OCI-LY7 (cell line): ENCODE measurements around the gene CST2. TPM values are rescaled to one million over a fixed set of nuclear protein-coding genes. Genes with fewer than 3 reads are reported as not detected.
A peak's percentile ranks its signal among the peaks of the same experiment; 100 is the strongest.
"Not testable (repeated sequence)": the region's sequence is repeated elsewhere in the genome, so short reads cannot be mapped to it uniquely, and the experiment has no call there.

Experiments used
- BruUV-seq: library from RNA; stranded (reverse); fragments of 400-500 nt; replicated peaks from 2 replicates; lab custom pipeline; 2021; lab: Mats Ljungman, UMichigan
- CTCF ChIA-PET: fragments of 300-600 bp; sonication (Branson Sonifier 250); formaldehyde crosslinking; loops from one replicate; lab custom pipeline; 2022; ENCODE audit warnings: antibody characterized with exemption; ENCODE audit not compliant: unreplicated experiment; lab: Charles Lee
- POLR2A ChIA-PET: fragments of 300-600 bp; sonication (Branson Sonifier 250); formaldehyde crosslinking; loops from one replicate; lab custom pipeline; 2022; ENCODE audit warnings: antibody characterized with exemption; lab: Charles Lee
- DNase-seq: peaks from one replicate; pipeline ENCODE4 v3.0.0-alpha.2; 2015; ENCODE audit warnings: low spot score
- H2AFZ ChIP-seq: fragments of 200-600 bp; sonication (generic), shearing (Covaris generic); 2 replicates; pipeline ENCODE4 v1.6.1; 2014; ENCODE audit warnings: mild to moderate bottlenecking, antibody characterized with exemption, low read length, moderate library complexity
- H3K27ac ChIP-seq: fragments of 200-600 bp; sonication (generic); 2 replicates; pipeline ENCODE4 v1.5.1; 2014; ENCODE audit warnings: mixed run types, low read depth, mild to moderate bottlenecking, moderate library complexity, low read length, inconsistent platforms; ENCODE audit not compliant: poor library complexity, severe bottlenecking
- H3K36me3 ChIP-seq: fragments of 200-600 bp; sonication (generic); 2 replicates; pipeline ENCODE4 v1.6.1; 2014; ENCODE audit warnings: mild to moderate bottlenecking, antibody characterized with exemption, low read length, moderate library complexity, mixed read lengths; ENCODE audit not compliant: insufficient read depth
- H3K4me1 ChIP-seq: fragments of 200-600 bp; sonication (generic); 2 replicates; pipeline ENCODE4 v1.5.1; 2014; ENCODE audit warnings: mild to moderate bottlenecking, low read length; ENCODE audit not compliant: insufficient read depth, poor library complexity, severe bottlenecking
- H3K4me2 ChIP-seq: fragments of 200-600 bp; sonication (generic); 2 replicates; pipeline ENCODE4 v1.6.1; 2014; ENCODE audit warnings: mild to moderate bottlenecking, low read length
- H3K4me3 ChIP-seq: fragments of 200-600 bp; sonication (generic); 2 replicates; pipeline ENCODE4 v1.5.1; 2014; ENCODE audit warnings: mild to moderate bottlenecking, low read depth, low read length; ENCODE audit not compliant: poor library complexity, severe bottlenecking
- H3K79me2 ChIP-seq: fragments of 200-600 bp; sonication (generic); 2 replicates; pipeline ENCODE4 v1.6.1; 2016; ENCODE audit warnings: low read depth, mild to moderate bottlenecking, low read length, moderate library complexity, mixed read lengths; ENCODE audit not compliant: insufficient read depth
- H3K9me2 ChIP-seq: fragments of 200-600 bp; sonication (generic); 2 replicates; pipeline ENCODE4 v1.6.1; 2016; ENCODE audit warnings: mild to moderate bottlenecking, low read length, mixed read lengths; ENCODE audit not compliant: insufficient read depth
- H3K9me3 ChIP-seq: fragments of 200-600 bp; sonication (generic); 2 replicates; pipeline ENCODE4 v1.6.1; 2014; ENCODE audit warnings: mild to moderate bottlenecking, mixed run types, low read length, mixed read lengths
- H4K20me1 ChIP-seq: fragments of 200-600 bp; sonication (generic); 2 replicates; pipeline ENCODE4 v1.6.1; 2014; ENCODE audit warnings: mild to moderate bottlenecking, antibody characterized with exemption, low read length, moderate library complexity, mixed read lengths; ENCODE audit not compliant: insufficient read depth
- EZH2phosphoT487 ChIP-seq: fragments of 200-600 bp; sonication (generic); IDR thresholded peaks from 2 replicates; pipeline ENCODE4 v1.6.1; 2018; ENCODE audit warnings: low read depth, borderline replicate concordance, mild to moderate bottlenecking, mixed run types, antibody characterized with exemption, low read length, moderate library complexity, mixed read lengths
- intact Hi-C: fragments of 100-400 bp; cut with micrococcal nuclease; formaldehyde crosslinking; loops from one replicate; pipeline ENCODE4 v1.10.0; 2022; ENCODE audit not compliant: unreplicated experiment
- total RNA-seq, 2 experiments: library from RNA; depleted of rRNA in 1 of 2; stranded (reverse); fragments of >200 nt in 1 of 2; shearing (Covaris generic) in 1 of 2; gene quantifications; 2 replicates each; pipeline ENCODE4 v1.2.3, GENCODE V29; 2014 to 2022
- TF ChIP-seq, protein P1 (sequence below): fragments of 200-600 bp; sonication (generic); conservative IDR thresholded peaks from 2 replicates; pipeline ENCODE4 v1.5.1; 2014; ENCODE audit warnings: mild to moderate bottlenecking, antibody characterized with exemption, low read length, moderate library complexity, mixed read lengths

CST2 gene
- total RNA-seq, 2 experiments from 2014 or later, result not detected

DNA sequence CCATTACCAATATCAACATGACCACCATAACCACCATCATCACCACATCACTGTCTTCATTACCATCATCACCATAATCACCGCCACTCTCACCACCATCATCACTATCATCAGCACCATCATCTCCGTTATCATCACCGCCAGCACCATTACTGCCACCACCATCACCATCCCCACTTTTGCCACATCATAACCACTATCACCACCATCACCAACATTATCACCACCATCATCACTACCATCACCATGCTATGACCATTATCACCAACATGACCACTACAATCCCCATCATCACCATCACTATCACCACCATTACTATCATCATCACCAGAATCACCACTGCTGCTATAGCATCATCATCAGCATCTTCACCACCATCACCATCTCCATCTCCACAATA lies 25.7 kb downstream of the CST2 start:
- BruUV-seq, result no TSS peak
- Histone ChIP-seq H3K4me2 (no peak overlapping the region), H3K4me3 (no peak overlapping the region), H3K9me2 (no peaks in the 10 kb centered on the region), H3K27ac (no peak overlapping the region), H3K36me3 (no peaks in the 10 kb centered on the region), H3K4me1 (no peaks in the 10 kb centered on the region), H4K20me1 (no peaks in the 10 kb centered on the region), H3K79me2 (no peaks in the 10 kb centered on the region), H3K9me3 (no peaks in the 10 kb centered on the region), H2AFZ (no peak overlapping the region)
- ChIA-PET CTCF (no interaction called here), POLR2A (no interaction called here)
- DNase-seq, result no peak
- intact Hi-C loops, result no loop called here
- TF ChIP-seq, protein P1, sequence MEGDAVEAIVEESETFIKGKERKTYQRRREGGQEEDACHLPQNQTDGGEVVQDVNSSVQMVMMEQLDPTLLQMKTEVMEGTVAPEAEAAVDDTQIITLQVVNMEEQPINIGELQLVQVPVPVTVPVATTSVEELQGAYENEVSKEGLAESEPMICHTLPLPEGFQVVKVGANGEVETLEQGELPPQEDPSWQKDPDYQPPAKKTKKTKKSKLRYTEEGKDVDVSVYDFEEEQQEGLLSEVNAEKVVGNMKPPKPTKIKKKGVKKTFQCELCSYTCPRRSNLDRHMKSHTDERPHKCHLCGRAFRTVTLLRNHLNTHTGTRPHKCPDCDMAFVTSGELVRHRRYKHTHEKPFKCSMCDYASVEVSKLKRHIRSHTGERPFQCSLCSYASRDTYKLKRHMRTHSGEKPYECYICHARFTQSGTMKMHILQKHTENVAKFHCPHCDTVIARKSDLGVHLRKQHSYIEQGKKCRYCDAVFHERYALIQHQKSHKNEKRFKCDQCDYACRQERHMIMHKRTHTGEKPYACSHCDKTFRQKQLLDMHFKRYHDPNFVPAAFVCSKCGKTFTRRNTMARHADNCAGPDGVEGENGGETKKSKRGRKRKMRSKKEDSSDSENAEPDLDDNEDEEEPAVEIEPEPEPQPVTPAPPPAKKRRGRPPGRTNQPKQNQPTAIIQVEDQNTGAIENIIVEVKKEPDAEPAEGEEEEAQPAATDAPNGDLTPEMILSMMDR, result no peak
- no peak for TF ChIP-seq EZH2phosphoT487

DNA sequence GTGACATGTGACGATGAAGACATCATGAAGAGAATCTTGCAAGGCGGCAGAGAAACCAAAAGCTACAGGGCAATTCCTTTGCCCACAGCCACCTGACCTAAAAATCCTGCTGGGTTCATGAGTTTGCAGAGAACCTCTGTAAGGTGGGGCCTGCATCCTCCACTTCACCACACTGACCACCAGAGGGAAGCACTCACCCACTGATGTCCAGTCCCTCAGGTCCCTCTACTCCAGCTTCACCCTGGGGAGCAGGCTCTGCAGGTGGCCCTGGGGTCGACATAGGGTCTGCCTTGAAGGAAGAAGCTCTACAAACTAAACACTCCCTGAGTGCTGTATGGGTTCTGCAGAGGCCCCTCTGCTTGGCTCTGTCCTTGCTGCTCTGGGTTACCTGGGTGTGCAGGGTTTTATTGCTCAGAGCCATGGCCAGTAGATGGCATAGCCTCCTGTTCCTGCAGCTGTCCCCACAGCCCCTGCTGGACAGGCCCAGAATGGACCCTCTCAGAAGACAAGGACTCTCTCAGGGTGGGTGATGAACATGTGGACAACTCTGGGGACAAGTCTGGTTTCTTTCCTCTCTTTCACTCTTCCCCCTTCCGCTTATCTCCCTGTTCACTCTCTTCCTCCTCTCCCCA lies 27.2 kb downstream of the CST2 start:
- H3K4me1 ChIP-seq, H3K9me3 ChIP-seq, H4K20me1 ChIP-seq, H3K4me2 ChIP-seq, POLR2A ChIA-PET, CTCF ChIA-PET, H3K27ac ChIP-seq, BruUV-seq, H3K4me3 ChIP-seq, H2AFZ ChIP-seq, H3K9me2 ChIP-seq, H3K79me2 ChIP-seq, H3K36me3 ChIP-seq: not testable (repeated sequence)
- peak; percentile 10 for DNase-seq
- intact Hi-C loops, result loop anchor here (5.0 kb wide), 1 partner anchor 198 kb away; no protein-coding TSS in a partner anchor
- TF ChIP-seq, protein P1, result peak; percentile 70

- H3K27ac ChIP-seq, result no peak overlapping the region
- intact Hi-C loops, result loop anchor here (5.0 kb wide), 1 partner anchor 202 kb away; no protein-coding TSS in a partner anchor
- H3K9me3 ChIP-seq, result no peaks in the 10 kb centered on the region
- DNase-seq, result no peak
- H3K4me3 ChIP-seq, result no peak overlapping the region
- no peak overlapping the region for H2AFZ ChIP-seq
- no peaks in the 10 kb centered on the region for H3K4me1 ChIP-seq
- no peak overlapping the region for H3K4me2 ChIP-seq
- TF ChIP-seq EZH2phosphoT487, result no peak
- TF ChIP-seq, protein P1, result no peak
- H3K9me2 ChIP-seq, result no peaks in the 10 kb centered on the region
- POLR2A ChIA-PET, result no interaction called here
- no peaks in the 10 kb centered on the region for H3K36me3 ChIP-seq
- BruUV-seq, result no TSS peak
- CTCF ChIA-PET, result no interaction called here
- no peaks in the 10 kb centered on the region for H3K79me2 ChIP-seq
- H4K20me1 ChIP-seq, result no peaks in the 10 kb centered on the region
Observed at GRCh38 chr20:23795526-23795925, 31.0 kb downstream of the CST2 start.
